GM08714 (cell line): ENCODE results near the gene APBA3.

Experiments used
- H3K4me3 ChIP-seq: fragments of 200-500 bp; sonication (Bioruptor generic); 2 replicates; pipeline ENCODE4 v1.5.1; 2014; ENCODE audit warnings: mild to moderate bottlenecking, low read length, inconsistent platforms
- ZNF274 ChIP-seq: IDR thresholded peaks from 2 replicates; pipeline ENCODE4 v1.6.1; 2012; ENCODE audit warnings: mild to moderate bottlenecking, low read depth, low read length

Gene APBA3

DNA sequence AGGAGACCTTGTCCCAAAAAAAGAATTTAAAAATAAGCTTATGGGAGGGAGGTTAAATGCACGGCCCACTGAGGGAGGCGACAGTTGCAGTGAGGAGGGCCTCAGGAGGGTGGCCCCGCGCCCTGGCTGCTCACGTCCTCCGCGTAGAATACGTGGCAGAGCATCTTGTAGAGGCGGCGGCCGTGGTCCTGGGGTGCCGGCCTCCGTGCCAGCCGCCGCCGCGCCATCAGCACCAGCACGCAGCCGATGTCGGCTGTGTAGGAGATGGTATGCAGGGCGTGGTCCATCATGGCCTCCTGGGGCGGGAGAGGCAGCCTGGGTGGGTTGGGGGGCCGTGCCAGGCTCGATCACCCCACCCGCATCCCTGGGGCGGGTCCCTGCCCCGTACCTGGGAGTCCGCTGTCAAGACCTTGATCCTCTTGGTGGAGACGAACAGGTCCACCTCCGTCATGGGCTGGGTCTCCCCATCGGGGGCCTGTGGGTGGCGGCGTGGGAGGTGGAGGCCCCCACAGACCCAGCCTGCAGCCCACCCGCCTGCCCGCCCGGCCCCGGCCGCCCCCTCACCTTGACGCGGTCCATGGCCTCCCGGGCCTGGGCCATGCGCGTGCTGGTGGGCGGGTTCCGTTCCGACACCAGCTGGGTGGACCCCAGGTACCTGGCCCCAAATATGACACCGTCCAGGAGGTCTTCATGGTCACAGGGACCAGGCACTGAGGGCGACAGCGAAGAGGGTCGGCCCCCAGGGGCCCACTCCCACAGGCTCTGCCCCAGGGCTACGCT, 7.7 kb downstream of the APBA3 start:
- TF ChIP-seq ZNF274, result no peak
- no peak overlapping the region for H3K4me3 ChIP-seq

DNA sequence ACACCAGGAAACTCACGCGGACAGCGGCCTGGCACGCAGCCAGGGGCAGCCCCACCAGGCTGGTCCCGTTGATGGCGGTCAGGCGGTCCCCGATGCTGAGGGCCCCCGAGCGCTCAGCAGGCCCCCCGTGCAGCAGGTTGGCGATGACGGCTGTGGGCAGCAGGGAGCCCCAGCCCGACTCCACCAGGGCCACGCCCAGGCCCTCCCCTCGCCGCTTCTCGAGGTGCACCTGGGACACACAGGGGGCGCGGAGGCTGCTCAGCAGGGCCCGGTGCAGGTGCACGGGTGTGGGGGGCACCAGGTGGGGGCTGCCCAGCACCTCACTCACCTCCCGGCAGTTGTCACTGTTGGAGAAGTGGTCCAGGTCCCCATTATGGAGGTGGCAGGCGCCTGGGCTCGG, 9.0 kb downstream of the APBA3 start:
- TF ChIP-seq ZNF274, result no peak
- H3K4me3 ChIP-seq, result no peak overlapping the region

GRCh38 chr19:3751236-3751635, 10.3 kb downstream of the APBA3 start:
- TF ChIP-seq ZNF274, result no peak
- no peak overlapping the region for H3K4me3 ChIP-seq

- TF ChIP-seq ZNF274, result no peak
- no peak overlapping the region for H3K4me3 ChIP-seq
Measured at GRCh38 chr19:3750211-3750610, 11.3 kb downstream of the APBA3 start.

DNA sequence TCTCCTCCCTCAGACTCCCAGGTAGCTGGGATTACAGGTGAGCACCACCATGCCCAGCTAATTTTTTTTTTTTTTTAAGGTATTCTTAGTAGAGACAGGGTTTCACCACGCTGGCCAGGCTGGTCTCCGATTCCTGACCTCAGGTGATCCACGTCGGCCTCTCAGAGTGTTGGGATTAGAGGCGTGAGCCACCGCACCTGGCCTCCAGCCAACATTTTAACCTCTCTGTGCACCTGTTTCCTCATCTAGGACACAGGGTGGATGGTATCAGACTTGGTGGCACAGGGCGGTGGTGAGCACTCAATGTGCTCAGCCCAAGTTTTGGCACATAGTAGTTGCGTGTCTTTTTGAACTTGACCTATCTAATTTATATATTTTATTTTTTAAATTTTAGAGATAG, 12.5 kb downstream of the APBA3 start:
- no peak for TF ChIP-seq ZNF274
- no peak overlapping the region for H3K4me3 ChIP-seq

DNA sequence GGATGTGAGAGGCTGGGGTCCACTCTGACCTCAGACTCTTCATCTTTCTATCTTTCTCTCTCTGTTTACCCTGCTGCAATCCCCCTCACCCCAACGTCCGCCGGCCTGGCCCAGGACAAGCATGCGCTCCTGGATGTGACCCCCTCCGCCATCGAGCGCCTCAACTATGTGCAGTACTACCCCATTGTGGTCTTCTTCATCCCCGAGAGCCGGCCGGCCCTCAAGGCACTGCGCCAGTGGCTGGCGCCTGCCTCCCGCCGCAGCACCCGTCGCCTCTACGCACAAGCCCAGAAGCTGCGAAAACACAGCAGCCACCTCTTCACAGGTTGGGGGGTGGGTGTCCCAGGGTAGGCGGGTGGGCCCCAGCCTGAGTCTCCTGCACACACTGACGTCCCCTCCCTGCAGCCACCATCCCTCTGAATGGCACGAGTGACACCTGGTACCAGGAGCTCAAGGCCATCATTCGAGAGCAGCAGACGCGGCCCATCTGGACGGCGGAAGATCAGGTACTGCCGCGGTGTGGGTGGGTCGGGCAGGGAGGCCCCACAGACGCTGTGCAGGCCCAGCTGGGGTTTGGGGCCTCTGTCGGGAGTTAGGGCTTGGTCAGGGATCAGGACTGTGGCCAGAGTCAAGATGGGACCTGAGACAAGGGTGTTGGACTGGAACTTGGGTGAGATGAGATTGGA, 15.0 kb downstream of the APBA3 start:
- no peak for TF ChIP-seq ZNF274
- H3K4me3 ChIP-seq, result no peak overlapping the region

DNA sequence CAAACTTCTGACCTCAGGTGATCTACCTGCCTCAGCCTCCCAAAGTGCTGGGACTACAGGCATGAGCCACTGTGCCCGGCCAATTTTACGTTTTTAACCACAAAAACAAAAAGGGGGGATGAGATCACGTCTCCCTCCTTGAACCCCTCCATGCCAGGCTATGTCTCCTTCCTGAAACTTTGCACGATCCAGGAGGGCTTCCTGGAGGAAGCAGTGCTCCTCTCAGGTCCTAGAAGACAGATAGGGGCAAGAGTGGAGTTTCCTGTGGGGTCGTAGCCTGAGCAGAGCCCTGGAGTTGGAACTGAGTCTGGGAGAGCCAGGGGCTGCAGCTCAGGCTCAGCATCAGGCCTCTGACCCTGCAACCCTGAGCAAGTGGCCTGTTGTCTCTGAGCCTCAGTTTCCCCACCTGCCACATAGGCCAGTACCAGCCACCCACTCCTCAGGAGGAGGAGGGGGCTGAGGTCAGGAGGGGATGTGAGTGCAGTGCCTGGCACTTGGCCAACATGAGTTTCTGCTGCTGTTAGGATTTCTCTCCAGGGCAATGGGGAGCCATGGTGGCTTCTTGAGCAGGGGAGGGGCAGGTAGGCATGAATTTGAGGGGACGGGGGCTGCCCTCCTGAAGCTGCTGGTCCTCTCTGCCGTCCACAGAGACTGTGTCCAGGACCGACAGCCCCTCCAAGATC, 16.0 kb downstream of the APBA3 start:
- H3K4me3 ChIP-seq, result no peak overlapping the region
- no peak for TF ChIP-seq ZNF274

GRCh38 chr19:3743486-3743885, 18.0 kb downstream of the APBA3 start:
- no peak for TF ChIP-seq ZNF274

GRCh38 chr19:3740431-3740830, 21.1 kb downstream of the APBA3 start:
- TF ChIP-seq ZNF274, result no peak
- H3K4me3 ChIP-seq, result no peak overlapping the region

More at GRCh38 chr19:3743486-3743885, 18.0 kb downstream of the APBA3 start:
- H3K4me3 ChIP-seq, result no peak overlapping the region

- H3K4me3 ChIP-seq, result no peak overlapping the region
- no peak for TF ChIP-seq ZNF274
Measured at GRCh38 chr19:3738477-3739220, 22.8 kb downstream of the APBA3 start.

- no peak overlapping the region for H3K4me3 ChIP-seq
- TF ChIP-seq ZNF274, result no peak
Measured at GRCh38 chr19:3737487-3738205, 23.8 kb downstream of the APBA3 start.

- no peak overlapping the region for H3K4me3 ChIP-seq
- TF ChIP-seq ZNF274, result no peak
Measured at GRCh38 chr19:3736106-3736724, 25.3 kb downstream of the APBA3 start.

DNA sequence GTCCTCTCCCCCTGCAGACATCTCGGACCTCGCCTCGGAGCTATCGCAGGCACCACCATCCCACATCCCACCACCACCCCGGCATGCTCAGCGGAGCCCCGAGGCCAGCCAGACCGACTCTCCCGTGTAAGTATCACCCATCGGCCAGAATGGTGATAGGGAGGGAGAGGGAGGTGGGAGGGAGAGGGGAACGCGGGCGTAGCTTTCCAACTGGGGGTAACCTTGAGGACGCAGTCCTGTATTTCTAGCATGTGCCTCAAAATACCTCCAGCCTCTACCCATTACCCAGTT, 27.2 kb downstream of the APBA3 start:
- no peak for TF ChIP-seq ZNF274
- H3K4me3 ChIP-seq, result no peak overlapping the region
